GM19025 (cell line): ENCODE measurements around the gene ZBTB49.

ENCODE experiments used
- ATAC-seq: cut with Tn5 transposase; IDR thresholded peaks from one replicate; pipeline ENCODE4 v1.9.1; 2021; ENCODE audit warnings: mild to moderate bottlenecking, low read depth, moderate library complexity; ENCODE audit not compliant: unreplicated experiment

ZBTB49 gene

DNA sequence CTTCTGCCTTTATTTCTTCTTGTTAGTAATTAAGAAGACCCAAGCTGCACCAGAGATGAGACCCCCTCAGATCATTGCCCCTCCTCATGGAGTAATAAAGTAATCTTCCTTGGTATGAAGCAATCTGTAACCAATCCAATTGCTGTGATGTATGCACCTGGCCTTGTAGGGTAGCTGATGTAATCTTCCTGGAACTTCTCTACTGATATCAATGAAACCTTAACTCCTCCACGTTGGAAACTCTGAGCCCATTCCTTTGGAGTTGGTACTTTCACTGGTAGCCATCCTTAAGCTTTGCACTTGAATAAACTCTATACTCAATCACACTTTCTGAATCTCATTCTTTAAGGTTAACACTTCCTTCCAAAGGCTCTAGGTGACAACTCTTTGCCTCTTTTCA lies 65.3 kb downstream of the ZBTB49 start:
- no peak for ATAC-seq

DNA sequence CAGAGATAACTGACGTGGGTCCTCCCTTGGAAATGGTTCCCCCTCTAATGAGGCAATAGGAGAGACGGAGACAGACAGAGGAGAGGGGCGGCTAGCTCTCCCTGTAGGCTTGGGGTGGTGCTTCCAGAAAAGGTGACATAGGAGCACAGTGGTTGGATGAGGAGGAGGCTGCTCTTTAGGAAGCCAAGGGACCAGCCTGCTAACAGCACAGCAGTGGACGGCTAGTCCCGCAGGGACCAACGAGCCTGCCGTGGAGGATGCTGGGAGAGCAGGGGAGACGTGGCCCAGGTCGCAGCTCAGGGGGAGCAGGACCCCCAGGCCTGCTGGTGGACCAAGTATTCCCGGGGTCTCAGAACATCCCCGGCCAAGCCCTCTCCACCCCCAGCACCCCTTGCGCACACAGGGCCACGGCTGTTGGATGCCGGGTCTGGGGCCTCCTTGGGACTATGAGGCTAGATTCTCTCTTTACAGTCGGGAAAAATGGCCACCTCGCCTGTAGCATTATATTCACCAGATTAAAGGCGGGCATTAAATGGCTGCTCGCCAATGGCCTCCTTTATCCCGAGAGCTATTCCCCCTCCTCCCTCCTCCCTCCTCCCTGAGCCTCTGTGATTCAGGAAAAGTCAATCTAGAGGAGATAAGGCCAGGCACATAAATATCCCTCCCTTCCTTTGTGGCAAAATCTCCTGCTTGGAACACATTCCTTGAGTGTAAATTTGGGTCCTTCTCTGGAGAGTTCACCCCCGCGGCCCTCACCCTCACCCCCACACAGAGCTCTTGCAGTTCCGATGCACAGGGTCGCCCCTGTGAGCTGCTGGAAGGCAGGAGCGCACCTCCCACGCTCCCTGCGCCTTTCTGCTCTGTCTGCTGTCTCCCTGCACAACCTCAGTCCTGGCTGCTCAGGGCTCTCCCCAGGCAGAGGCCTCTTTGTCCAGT lies 66.3 kb downstream of the ZBTB49 start:
- ATAC-seq, result no peak

DNA sequence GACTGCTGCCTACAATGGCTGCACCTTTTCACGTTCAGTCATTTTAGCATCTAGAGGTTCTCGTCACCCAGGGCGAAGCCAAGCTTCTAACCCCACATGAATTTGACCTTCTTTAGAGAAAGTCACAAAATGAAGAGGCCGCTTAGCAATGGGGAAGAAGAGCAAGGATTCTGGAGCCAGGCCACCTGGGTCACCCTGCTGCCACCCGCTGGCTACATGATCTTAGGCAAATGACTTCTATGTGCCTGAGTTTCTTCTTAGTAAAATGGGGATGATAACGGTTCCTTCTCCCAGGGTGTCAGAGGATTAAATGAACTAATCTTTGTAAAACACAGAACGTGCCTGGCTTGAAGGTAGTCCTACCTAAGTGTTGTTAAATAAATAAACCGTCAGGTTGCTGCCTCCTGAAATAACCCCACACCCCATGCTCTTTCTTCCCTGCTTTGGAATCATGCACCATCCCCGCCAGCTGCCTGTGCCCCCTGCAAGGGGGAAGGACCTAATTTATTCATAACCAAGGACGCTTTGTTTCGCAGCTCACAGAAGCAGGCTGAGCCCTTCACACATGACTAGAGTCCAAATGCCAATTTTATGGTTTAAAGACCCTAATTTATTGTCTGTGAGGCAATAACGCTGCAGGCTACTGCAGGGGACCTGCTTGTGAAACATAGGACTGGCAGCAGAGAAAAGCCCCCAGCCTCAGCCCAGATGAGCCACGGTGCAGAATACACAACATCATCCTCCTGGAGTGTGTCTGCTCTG lies 68.2 kb downstream of the ZBTB49 start:
- no peak for ATAC-seq

DNA sequence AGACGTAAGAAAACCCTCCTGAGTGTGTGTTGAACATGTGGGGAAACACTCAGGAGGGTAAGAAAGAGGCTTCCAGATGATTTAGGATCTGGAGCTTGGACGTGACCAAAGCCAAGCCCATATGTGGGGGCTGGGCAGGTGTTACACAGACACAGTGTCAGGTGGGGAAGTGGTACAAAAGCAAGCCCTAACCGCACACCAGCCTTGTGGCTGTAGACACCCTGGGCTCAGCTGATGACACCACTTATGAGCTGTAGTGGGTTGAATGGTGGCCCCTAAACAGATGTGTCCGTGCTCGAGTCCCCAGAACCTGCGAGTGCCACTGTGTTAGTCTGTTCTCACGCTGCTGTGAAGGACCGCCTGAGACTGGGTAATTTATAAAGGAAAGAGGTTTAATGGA lies 71.8 kb downstream of the ZBTB49 start:
- no peak for ATAC-seq

DNA sequence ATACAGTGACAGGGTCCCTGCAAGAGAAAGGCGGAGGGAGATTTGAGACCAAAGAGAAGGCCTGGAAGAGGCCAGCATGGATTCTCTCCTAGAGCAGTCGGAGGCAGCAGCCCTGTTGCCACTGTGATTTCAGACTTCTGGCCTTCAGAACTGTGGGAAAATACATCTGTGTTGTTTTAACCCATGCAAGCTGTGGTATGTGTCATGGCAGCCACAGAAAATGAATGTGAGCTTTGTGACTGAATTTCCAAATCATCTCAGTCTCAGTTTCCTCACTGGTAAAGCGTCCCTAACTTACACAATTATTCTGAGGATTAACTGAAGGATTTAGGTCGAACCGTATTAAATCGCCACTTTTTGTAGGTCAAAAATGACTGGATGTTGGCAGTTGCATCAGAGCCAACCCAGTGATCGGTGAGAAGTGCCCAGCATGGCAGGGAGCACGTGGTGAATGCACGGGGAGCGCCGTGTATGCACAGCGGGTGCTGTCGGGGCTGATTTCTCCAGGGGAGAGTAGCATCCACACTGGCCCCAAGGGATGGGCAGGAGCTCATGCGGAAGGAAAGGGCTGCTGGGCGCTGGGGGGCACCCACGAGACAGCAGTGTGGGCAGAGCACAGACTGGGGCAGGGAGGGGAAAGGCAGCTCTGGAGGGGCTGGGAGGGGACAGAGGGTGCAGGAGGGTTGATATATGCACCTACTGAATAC lies 73.1 kb downstream of the ZBTB49 start:
- no peak for ATAC-seq

DNA sequence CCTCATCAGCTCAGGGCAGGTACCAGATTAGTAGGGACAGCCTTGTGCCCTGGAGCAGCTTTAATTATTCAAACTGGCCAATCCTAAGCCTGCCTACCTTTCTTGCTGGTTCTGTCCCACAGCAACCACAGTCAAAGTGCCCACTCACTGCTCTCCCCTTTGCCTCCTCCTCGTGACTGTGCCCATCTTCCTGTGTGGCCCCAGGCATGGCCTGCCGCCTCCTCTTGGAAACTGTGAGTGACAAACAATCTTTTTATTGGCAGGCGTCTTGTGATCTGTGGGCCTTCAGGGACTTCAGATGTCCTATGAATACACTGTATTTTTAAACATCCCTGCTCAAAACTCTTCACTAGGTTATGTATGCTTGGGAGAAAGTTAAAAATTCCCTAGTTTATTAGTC lies 74.0 kb downstream of the ZBTB49 start:
- ATAC-seq, result no peak

DNA sequence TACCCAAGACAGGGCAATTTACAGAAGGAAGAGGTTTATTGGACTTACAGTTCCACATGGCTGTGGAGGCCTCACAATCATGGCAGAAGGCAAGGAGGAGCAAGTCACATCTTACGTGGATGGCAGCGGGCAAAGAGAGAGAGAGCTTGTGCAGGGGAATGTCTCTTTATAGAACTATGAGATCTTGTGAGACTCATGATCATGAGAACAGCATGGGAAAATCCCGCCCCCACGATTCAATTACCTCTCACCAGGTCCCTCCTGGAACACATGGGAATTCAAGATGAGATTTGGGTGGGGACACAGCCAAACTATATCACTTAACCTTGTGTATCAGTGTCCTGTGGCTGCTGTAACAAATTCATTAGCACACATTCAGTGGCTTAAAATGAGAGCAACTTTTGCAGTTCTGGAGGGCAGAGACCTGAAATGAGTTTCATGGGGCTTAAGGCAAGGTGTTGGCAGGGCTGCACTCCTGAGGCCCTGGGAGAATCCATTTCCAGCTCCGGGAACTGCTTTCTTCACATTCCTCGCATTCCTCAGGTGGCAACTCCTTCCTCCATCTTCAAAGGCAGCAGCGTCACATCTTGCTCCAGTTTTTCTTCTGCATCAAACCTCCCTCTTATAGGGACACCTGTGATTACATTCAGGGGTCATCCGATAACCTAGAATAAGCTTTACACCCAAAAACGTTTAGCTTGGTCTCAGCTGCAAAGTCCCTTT lies 74.6 kb downstream of the ZBTB49 start:
- no peak for ATAC-seq

DNA sequence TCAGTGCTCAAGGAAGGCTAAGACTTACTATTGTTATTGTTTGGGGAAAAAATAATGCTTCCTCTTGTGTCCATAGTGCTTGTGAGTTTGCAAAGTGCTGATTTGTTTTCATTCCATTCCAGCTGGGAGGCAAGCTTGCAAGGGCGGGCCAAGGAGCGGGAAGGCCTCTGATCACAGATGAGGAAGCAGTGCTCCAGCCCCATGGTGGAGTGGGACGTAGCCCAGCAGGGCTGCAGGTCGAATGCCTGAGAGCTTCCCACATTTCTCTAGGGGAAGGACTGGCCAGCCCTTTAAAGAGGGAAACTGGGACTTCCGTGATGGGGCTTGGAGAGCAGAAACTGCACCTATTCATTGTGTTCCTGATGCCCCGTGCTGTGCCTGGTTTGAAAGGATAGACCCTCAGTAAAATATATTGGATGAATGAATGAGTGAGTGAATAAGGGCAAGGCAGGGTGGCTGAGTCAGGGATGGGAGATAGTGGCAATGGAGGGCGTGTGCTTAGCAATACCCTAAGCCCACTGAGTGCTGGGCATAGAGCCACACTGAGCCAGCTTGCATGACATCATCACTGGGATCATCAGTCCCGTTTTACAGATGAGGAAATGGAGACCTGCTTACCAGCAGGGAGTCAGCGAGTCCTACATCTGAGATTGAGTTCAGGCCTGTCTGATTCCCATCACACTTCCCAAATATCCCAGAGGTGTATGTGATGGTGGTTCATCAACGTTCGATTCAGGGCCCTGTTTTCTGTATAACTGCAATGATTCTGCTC lies 78.9 kb downstream of the ZBTB49 start:
- ATAC-seq, result no peak
